ENCODE measurements around the gene PTPRT. TPM values are rescaled to one million over a fixed set of nuclear protein-coding genes. Genes with fewer than 3 reads are reported as not detected.

The PTPRT gene
- total RNA-seq, 2 donors from 2014 or later = 0.20 to 0.52 TPM

- ATAC-seq (no peak), DNase-seq (no peak)
- intact Hi-C loops (cut with DNase I, micrococcal nuclease) = no loop called here
Measured at GRCh38 chr20:42432496-42433334, 757.0 kb downstream of the PTPRT start.

- intact Hi-C loops (cut with DNase I, micrococcal nuclease) = no loop called here
- DNase-seq (no peak), ATAC-seq (no peak)
Measured at GRCh38 chr20:42430598-42430997, 759.1 kb downstream of the PTPRT start.

GRCh38 chr20:42429761-42430458 is 759.8 kb downstream of the PTPRT start:
- no peak for ATAC-seq
- intact Hi-C loops (cut with DNase I, micrococcal nuclease) = no loop called here
- no peak for DNase-seq

DNA sequence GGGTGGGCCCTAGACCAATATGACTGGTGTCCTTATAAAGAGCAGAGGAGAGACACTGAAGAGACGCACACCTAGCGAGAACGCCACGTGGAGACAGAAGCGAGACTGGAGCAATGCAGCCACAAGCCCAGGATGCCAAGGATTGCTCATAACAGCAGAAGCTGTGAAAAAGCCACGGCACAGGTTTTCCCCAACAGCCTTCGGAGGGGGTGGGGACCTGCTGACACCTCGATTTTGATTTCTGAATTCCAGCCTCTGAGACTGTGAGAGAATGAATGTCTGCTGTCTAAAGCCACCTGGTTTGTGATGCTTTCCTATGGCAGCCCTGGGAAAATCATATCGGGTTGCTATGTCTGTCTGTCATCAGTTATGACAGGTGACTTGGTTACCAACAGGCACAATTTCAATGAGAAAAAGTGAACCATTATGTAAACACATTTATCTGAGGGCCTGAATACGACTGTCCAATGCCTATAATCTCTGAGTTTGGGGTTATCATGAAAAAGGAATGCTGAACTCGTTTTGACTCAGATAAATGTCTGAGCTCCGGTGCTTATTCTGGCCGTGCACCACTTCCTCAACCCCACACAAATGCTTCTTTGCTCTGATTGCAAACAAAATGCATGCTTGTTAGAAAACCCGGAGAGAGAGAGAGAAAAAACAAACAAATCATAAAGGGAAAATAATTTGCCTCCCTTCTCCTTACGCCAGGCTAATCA is 769.7 kb downstream of the PTPRT start:
- DNase-seq (no peak), ATAC-seq (no peak)
- intact Hi-C loops (cut with DNase I, micrococcal nuclease) = no loop called here

GRCh38 chr20:42406826-42407225 is 782.9 kb downstream of the PTPRT start:
- ATAC-seq = no peak
- intact Hi-C loops (cut with DNase I, micrococcal nuclease) = no loop called here
- DNase-seq = no peak

DNA sequence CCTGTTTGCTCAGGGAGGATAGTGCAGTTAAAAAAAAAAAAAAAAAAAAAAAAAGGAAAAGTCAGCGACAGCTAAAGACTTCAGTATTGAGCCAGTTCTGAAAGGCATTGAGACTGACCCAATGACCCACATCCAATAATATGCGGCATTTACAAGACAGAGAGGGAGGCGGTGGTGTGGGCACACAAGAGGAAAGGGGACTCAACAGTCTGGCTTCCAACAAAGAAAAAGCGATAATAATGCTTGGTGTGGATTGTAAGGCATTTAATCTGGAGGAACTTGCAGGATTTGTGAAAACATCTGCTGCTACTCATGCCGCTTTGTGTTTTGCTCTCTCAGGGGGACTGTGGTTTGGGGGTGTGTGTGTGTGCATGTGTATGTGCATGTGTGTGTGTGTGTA is 787.3 kb downstream of the PTPRT start:
- ATAC-seq (no peak), DNase-seq (no peak)
- intact Hi-C loops (cut with DNase I, micrococcal nuclease) = no loop called here

DNA sequence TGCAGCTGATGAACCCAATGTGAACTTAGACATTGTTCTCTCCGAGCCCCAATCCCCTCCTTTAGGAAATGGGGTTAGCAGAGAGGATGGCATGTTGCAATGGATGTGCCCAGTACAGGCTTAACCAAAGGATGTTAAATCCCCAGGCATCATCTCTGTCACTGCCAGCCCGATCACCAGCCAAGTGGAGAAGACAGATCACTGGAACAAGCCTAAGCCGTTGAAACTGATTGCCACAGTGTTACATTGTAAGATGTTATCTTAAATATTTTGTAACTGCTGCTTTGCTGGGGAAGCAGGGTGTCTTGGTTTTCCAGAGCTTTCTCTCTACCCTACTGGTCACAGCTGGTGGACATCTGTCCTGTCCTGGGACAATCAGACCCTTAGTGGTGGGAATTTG is 788.1 kb downstream of the PTPRT start:
- intact Hi-C loops (cut with DNase I, micrococcal nuclease) = no loop called here
- no peak for ATAC-seq

DNA sequence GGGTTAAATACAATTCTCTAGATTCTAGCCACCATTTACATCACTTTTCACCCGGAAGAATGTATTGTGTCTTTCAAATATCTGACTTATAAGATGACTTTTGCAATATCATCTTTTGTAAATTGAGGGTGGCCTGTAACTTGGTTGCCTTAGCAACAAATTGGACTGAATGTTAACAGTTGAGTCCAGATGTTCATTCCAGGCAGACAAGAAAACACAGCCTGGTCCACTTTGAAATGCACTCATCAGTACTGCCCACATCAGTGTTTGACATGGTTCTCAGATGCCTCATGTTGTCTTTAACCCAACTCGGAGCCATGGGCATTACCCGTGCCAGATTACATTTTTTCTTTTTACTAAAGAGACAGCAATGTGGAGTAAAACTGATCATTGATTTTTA is 789.9 kb downstream of the PTPRT start:
- ATAC-seq (no peak), DNase-seq (no peak)
- intact Hi-C loops (cut with DNase I, micrococcal nuclease) = no loop called here

More for the DNA sequence above, 788.1 kb downstream of the PTPRT start:
- no peak for DNase-seq

DNA sequence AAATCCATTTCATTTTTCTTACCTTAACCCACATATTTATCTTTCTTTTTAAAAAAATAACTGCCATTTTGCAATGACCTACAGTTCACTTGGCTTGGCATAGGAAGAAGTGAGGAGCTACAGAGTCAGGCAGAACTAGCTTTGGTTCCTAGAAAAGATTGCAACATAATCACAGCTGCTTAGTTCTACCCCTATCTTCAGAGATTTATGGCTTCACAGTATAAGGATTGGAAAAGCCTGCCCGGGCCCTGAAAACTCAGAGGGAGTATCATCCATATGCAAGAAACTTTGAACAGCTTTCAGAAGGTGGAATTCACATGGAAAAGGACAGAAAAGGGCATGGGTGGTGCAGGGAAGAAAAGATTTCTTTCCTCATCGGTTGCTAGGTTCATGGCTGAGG is 797.3 kb downstream of the PTPRT start:
- intact Hi-C loops (cut with DNase I, micrococcal nuclease) = no loop called here
- no peak for DNase-seq
- ATAC-seq = no peak

DNA sequence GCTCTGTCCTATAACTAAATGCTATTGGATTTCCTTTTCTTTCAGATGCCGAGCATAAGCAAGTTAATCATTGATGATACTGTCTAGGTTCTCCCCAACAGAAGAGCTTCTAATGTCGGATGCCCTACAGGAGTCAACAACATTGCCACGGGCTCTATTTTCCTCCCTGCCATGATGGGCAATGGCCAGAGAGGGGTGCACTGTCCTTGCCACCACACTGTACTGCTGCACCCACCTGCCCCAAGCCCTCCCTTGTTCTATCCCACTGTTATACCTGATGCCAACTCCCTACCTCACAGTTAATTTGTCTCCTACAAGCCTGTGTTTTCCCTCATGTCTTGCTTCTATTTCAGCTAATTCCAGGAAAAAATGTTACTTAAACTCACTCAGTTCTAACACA is 797.9 kb downstream of the PTPRT start:
- DNase-seq (no peak), ATAC-seq (no peak)
- intact Hi-C loops (cut with DNase I, micrococcal nuclease) = no loop called here

DNA sequence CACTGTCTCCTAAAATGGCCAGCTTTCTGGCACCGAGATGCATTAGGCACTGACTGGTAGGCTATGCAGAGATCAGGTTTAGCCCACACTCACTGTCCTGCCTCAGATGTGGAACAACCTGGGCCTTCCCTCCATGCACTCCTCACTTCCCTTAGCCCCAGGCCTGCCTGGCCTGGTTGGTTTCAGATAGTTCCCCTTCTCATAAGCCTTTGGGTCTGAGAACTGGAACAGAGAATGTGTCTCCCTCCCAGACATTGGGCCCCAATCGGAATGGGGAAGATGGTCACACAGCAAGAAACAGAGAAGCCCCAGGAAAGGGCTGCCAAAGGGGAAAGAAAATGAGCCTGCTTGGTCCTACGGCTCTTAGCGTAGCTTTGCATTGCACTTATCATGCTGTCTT is 809.4 kb downstream of the PTPRT start:
- no peak for DNase-seq
- intact Hi-C loops (cut with DNase I, micrococcal nuclease) = no loop called here
- no peak for ATAC-seq

- intact Hi-C loops (cut with DNase I, micrococcal nuclease) = no loop called here
- no peak for ATAC-seq
- DNase-seq = no peak
Measured at GRCh38 chr20:42379385-42379784, 810.3 kb downstream of the PTPRT start.

DNA sequence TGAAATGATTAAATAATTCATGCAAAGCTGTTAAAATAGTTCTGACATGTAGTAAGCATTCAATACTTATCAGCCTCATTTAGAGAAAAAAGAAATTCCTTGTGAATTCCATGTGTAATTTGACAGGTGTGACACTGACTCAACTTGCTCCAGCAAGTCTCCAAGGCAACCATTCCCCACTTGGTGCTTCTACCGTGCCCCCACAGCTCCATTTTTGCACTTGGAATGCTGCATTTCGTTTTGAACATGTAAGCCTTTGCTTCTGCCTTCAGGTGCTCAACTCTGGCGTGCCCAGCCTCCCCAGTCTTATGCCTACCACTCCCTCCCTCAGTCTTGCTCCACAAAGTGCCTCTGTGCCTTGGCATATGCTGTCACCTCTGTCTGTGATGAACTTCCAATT is 810.9 kb downstream of the PTPRT start:
- no peak for ATAC-seq
- intact Hi-C loops (cut with DNase I, micrococcal nuclease) = no loop called here
- no peak for DNase-seq

DNA sequence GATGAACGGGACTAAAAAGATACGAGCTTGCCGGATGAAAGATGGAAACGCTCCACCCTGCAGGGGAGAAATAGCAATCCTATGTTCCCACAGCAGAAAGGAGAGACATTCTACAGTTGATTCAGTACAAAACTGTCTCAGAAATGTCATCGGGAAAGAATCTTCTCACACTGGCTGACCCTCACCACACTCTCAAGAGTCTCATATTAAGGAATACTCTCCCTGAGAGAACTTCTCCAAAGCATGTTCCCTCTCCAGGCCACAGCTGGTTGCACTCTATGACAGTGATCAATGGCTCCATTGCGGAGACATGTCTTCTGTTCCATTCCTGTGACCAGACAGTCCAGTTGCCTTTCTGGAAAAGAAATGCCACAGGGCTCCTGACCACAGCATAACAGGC is 813.6 kb downstream of the PTPRT start:
- intact Hi-C loops (cut with DNase I, micrococcal nuclease) = no loop called here

DNA sequence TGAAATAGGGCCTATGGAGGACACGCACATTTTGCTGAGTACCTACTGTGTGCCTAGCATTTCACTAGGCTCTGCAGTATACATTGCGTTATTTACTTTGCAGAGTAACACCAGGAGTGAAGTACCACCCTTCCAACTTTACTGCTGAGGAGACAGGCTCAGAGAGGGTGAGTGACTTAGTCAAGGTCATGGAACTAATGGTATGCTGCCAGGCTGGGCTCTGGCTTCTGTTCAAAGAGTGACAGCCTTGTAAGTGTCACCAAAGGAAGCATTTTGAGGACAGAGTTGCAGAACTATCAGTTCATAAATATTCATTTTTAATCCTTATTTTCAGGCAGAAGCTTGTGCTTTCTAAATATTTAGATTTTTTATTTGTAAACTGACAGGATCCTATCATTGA is 816.7 kb downstream of the PTPRT start:
- no peak for DNase-seq
- no peak for ATAC-seq
- intact Hi-C loops (cut with DNase I, micrococcal nuclease) = no loop called here

More for the DNA sequence above, 813.6 kb downstream of the PTPRT start:
- ATAC-seq (no peak), DNase-seq (no peak)

- ATAC-seq = no peak
- intact Hi-C loops (cut with DNase I, micrococcal nuclease) = no loop called here
Measured at GRCh38 chr20:42370075-42370474, 819.6 kb downstream of the PTPRT start.

GRCh38 chr20:42368910-42369309 is 820.8 kb downstream of the PTPRT start:
- intact Hi-C loops (cut with DNase I, micrococcal nuclease) = no loop called here
- ATAC-seq = no peak
- DNase-seq = no peak

More at GRCh38 chr20:42370075-42370474, 819.6 kb downstream of the PTPRT start:
- DNase-seq = no peak

DNA sequence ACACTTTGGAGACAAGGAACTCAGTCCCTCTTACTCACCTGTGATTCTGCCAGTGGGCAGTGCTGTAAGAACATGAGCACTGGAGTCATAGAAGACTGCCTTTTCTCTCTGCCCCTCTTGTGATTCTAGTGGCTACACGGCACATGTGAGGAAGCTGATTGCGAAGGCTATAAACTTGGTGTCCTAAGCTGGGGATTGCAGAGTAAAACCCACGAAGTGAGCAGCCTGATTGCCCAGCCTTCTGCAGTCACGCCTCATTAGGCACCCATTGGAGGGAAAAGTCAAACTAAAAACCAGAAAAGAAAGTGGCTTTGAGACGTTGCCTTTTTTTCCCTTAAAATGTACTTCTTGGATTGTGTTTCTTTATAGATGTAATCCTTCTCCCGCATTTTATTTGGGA is 823.1 kb downstream of the PTPRT start:
- no peak for ATAC-seq
- DNase-seq = no peak
- intact Hi-C loops (cut with DNase I, micrococcal nuclease) = no loop called here

DNA sequence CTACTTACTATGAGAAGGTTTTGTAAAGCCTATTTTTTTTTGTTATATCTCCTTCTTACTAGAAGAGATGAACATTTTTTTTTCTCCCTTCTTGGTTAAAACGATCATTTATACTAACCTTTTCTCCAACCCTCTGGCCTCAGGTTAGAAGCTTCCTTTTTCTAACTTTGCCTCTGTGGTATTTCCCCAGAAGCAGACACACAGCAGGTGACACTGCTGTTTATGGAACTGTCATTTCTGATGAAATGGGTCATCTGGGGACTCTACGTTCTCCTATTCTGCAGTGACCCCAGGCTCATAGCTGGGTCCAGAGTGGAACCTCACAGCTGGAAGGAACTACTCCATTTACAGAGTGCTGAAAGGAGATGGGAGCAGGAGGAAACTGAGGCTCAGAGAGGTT is 825.3 kb downstream of the PTPRT start:
- intact Hi-C loops (cut with DNase I, micrococcal nuclease) = no loop called here
- DNase-seq (no peak), ATAC-seq (no peak)

DNA sequence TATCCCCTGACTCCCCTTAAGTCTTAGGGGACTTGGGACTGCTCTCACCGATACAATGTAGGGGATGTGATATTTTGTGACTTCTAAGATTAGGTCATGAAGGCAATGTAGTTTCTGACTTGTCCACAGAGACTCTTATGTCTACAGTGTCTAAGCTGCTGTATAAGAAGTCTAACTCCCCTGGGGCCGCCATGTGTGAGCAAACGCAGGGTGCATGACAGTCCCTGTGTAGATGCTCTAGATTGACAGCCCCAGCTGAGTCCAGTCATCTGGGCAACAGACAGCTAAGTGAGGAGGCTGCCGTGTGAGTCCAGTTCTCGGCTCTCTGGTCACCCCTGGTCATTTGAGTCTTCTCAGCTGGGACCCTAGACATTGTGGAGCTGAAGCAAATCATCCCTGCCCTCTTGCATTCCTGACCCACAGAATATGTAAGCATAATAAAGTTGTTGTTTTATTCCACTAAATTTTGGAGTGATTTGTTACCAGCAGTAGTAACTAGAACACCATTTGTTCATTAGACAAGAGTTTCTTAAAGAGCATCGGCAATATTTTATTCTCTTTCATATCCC is 828.2 kb downstream of the PTPRT start:
- DNase-seq (no peak), ATAC-seq (no peak)
- intact Hi-C loops (cut with DNase I, micrococcal nuclease) = no loop called here
